ENCODE measurements around the gene SPAAR. TPM values are rescaled to one million over a fixed set of nuclear protein-coding genes. Genes with fewer than 3 reads are reported as not detected.

Gene SPAAR
- total and polyA plus RNA-seq, 2 experiments from 2014 or later: 0.09 to 0.15 TPM

DNA sequence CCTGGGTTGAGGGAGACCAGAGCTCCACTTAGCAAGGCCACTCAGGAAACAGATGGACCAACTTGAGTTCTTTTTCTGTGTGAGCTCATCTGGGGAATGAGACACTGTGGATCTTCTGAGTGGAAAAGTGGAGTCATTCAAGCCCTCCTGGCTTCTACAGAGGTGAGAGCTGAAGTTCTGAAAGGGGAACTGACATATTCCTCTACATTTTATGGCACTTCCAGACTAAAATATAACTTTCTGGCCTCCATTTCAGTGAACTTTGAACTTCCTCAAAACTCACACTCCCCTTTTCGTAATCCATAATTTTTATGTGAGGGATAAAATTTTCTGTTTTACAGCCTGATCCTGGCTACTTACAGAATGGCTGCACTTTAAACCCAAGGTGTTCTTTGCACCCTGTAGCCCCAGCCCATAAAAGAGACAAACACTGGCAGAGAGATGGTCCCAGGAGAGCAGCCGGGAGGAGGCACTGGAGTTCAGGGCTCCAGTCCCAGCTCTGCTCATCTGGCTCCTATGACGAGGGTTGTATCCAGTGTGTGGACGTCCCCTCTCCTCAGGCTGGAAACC, 10.8 kb downstream of the SPAAR start:
- Histone ChIP-seq H3K36me3 (no peaks in the 10 kb centered on the region), H3K27ac (no peak overlapping the region), H3K9me3 (ENCODE audit: low read depth) (no peaks in the 10 kb centered on the region), H3K27me3 (no peaks in the 10 kb centered on the region), H3K4me3 (no peak overlapping the region), H3K4me1 (ENCODE audit: low read depth) (no peaks in the 10 kb centered on the region)
- TF ChIP-seq CTCF (IDR thresholded peaks at IDR 0.05; ENCODE audit: low read depth, low read length): no peak
- DNase-seq (ENCODE audit: low read depth in 1 of 2, low spot score in 1 of 2): no peak

DNA sequence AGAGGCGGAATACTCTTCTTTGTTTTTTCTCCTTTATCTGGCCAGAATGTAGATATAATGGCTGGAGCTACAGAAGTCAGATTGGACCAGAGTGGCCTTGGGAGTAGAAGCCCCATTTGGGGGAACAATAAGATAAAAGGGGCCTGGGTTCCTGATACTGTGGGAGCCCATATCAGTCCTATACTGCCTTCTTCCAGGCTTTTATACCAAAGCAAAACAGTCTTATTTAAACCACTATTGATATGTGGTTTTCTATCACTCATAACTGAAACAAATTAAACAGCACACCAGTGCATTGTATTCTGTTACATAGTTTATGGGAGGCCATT, 14.3 kb downstream of the SPAAR start:
- no peak for TF ChIP-seq CTCF (IDR thresholded peaks at IDR 0.05; ENCODE audit: low read depth, low read length)
- Histone ChIP-seq H3K36me3 (no peaks in the 10 kb centered on the region), H3K27ac (no peak overlapping the region), H3K9me3 (ENCODE audit: low read depth) (no peaks in the 10 kb centered on the region), H3K4me3 (no peak overlapping the region), H3K4me1 (ENCODE audit: low read depth) (no peaks in the 10 kb centered on the region), H3K27me3 (no peaks in the 10 kb centered on the region)
- DNase-seq (ENCODE audit: low read depth in 1 of 2, low spot score in 1 of 2): no peak

GRCh38 chr9:35923927-35924763, 14.9 kb downstream of the SPAAR start:
- Histone ChIP-seq H3K27me3 (no peaks in the 10 kb centered on the region), H3K27ac (no peak overlapping the region), H3K4me1 (ENCODE audit: low read depth) (no peaks in the 10 kb centered on the region), H3K36me3 (no peaks in the 10 kb centered on the region), H3K4me3 (no peak overlapping the region), H3K9me3 (ENCODE audit: low read depth) (no peaks in the 10 kb centered on the region)
- no peak for TF ChIP-seq CTCF (IDR thresholded peaks at IDR 0.05; ENCODE audit: low read depth, low read length)
- peak in 1 of 2 donors; percentile 95 for DNase-seq (ENCODE audit: low read depth in 1 of 2, low spot score in 1 of 2)

GRCh38 chr9:35928591-35929452, 19.5 kb downstream of the SPAAR start:
- TF ChIP-seq CTCF (IDR thresholded peaks at IDR 0.05; ENCODE audit: low read depth, low read length): no peak
- Histone ChIP-seq H3K27me3 (peaks cover 18% of the 10 kb centered on the region), H3K27ac (no peak overlapping the region), H3K36me3 (no peaks in the 10 kb centered on the region), H3K9me3 (ENCODE audit: low read depth) (no peaks in the 10 kb centered on the region), H3K4me3 (no peak overlapping the region), H3K4me1 (ENCODE audit: low read depth) (no peaks in the 10 kb centered on the region)
- DNase-seq (ENCODE audit: low read depth in 1 of 2, low spot score in 1 of 2): no peak

DNA sequence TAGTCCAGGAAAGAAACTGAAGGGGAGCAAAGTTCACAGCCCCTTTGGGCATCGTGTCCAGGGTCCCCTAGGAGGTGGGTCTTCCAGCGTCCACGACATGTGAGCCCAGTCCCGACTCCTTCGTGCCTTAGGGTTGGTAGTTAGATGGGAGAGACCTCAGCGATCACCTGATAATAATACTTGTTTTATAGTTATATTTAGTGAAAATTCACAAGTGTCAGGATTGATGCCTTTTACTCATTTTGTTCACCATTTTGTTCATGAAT, 20.1 kb downstream of the SPAAR start:
- Histone ChIP-seq H3K4me1 (ENCODE audit: low read depth) (no peaks in the 10 kb centered on the region), H3K27ac (no peak overlapping the region), H3K36me3 (no peaks in the 10 kb centered on the region), H3K9me3 (ENCODE audit: low read depth) (no peaks in the 10 kb centered on the region), H3K4me3 (no peak overlapping the region), H3K27me3 (peaks cover 18% of the 10 kb centered on the region)
- no peak for DNase-seq (ENCODE audit: low read depth in 1 of 2, low spot score in 1 of 2)
- no peak for TF ChIP-seq CTCF (IDR thresholded peaks at IDR 0.05; ENCODE audit: low read depth, low read length)
